HepG2 (cell line): ENCODE results near the gene SCN4B. TPM values are rescaled to one million over a fixed set of nuclear protein-coding genes. Genes with fewer than 3 reads are reported as not detected.
A peak's percentile ranks its signal among the peaks of the same experiment; 100 is the strongest.

ENCODE experiments used
- DR1 ChIP-seq: sonication (generic); formaldehyde crosslinking; IDR thresholded peaks from 2 replicates; pipeline ENCODE4 v1.8.0; 2021; ENCODE audit warnings: mild to moderate bottlenecking, missing genetic modification reagents, inconsistent platforms
- HNF1A ChIP-seq, 2 experiments: sonication (generic) in 1 of 2; formaldehyde crosslinking in 1 of 2; IDR thresholded peaks; 2 replicates each; pipeline versions ENCODE4 v1.4.0 to v1.6.1; 2016 to 2020; ENCODE audit warnings: borderline replicate concordance in 1 of 2, low read depth in 1 of 2, mild to moderate bottlenecking in 1 of 2, missing genetic modification reagents in 1 of 2
- HNRNPK ChIP-seq: fragments of 200-400 bp; formaldehyde crosslinking; IDR thresholded peaks from 2 replicates; pipeline ENCODE4 v1.6.1; 2018; ENCODE audit warnings: low read length, low read depth, moderate library complexity, mild to moderate bottlenecking; ENCODE audit not compliant: poor library complexity, severe bottlenecking
- IRF2 ChIP-seq: IDR thresholded peaks from 2 replicates; pipeline ENCODE4 v1.6.1; 2018; ENCODE audit warnings: missing genetic modification reagents, missing compliant biosample characterization
- KDM4B ChIP-seq: sonication (generic); formaldehyde crosslinking; IDR thresholded peaks from 2 replicates; pipeline ENCODE4 v1.4.0; 2020; ENCODE audit warnings: missing genetic modification reagents
- KLF6 ChIP-seq: IDR thresholded peaks from 2 replicates; pipeline ENCODE4 v1.8.0; 2016; ENCODE audit warnings: missing biosample characterization, missing genetic modification reagents
- POLR2G ChIP-seq: fragments of 200-400 bp; formaldehyde crosslinking; IDR thresholded peaks from 2 replicates; pipeline ENCODE4 v1.6.1; 2018; ENCODE audit warnings: mild to moderate bottlenecking, low read depth, low read length, moderate library complexity
- SIN3B ChIP-seq: fragments of 150-350 bp; IDR thresholded peaks from 2 replicates; pipeline ENCODE4 v1.6.1; 2014; ENCODE audit warnings: low read length
- SMC3 ChIP-seq: IDR thresholded peaks from 2 replicates; pipeline ENCODE4 v1.6.1; 2011; ENCODE audit warnings: low read length, improper control_type of control experiment
- ZC3H4 ChIP-seq: sonication (generic); formaldehyde crosslinking; IDR thresholded peaks from 2 replicates; pipeline ENCODE4 v1.4.0; 2020; ENCODE audit warnings: missing genetic modification reagents, borderline replicate concordance
- ZNF234 ChIP-seq: sonication (generic); formaldehyde crosslinking; conservative IDR thresholded peaks from 2 replicates; pipeline ENCODE4 v1.5.1; 2020; ENCODE audit warnings: mild to moderate bottlenecking, missing genetic modification reagents
- ZNF24 ChIP-seq: fragments of 450-650 bp; IDR thresholded peaks from 2 replicates; pipeline ENCODE4 v1.6.1; 2017; ENCODE audit warnings: antibody characterized with exemption, mild to moderate bottlenecking
- ZNF34 ChIP-seq: sonication (generic); formaldehyde crosslinking; IDR thresholded peaks from 2 replicates; pipeline ENCODE4 v1.4.0; 2020; ENCODE audit warnings: mild to moderate bottlenecking, missing genetic modification reagents, borderline replicate concordance
- ZNF550 ChIP-seq: sonication (generic); formaldehyde crosslinking; IDR thresholded peaks from 2 replicates; pipeline ENCODE4 v1.4.0; 2020; ENCODE audit warnings: mild to moderate bottlenecking, missing genetic modification reagents, borderline replicate concordance
- ZNF629 ChIP-seq: sonication (generic); formaldehyde crosslinking; conservative IDR thresholded peaks from 2 replicates; pipeline ENCODE4 v1.5.0; 2020; ENCODE audit warnings: missing genetic modification reagents
- ZNF780A ChIP-seq: sonication (generic); formaldehyde crosslinking; IDR thresholded peaks from 2 replicates; pipeline ENCODE4 v1.8.0; 2022; ENCODE audit warnings: mild to moderate bottlenecking, missing genetic modification reagents, moderate library complexity
- polyA plus RNA-seq, 8 experiments: library from polyadenylated mRNA; depleted of rRNA in 3 of 8; stranded (reverse) in 7 of 8; unstranded in 1 of 8; fragments of >200 nt; fragmentation: Illumina TruSeq in 4 of 8; extraction: Trizol in 4 of 8; gene quantifications; 2 replicates each; pipeline versions ENCODE4 v1.2.1 to v1.2.3, GENCODE V29; 2011 to 2016; ENCODE audit warnings: low read depth in 4 of 8, missing spikeins in 1 of 8, mixed read lengths in 1 of 8; ENCODE audit not compliant: insufficient read depth in 1 of 8
- total RNA-seq, 5 experiments: library from RNA; depleted of rRNA; stranded (reverse); fragments of >200 nt; fragmentation: Illumina TruSeq; extraction: Trizol; gene quantifications; 2 replicates each; pipeline ENCODE4 v1.2.3, GENCODE V29; 2016; ENCODE audit warnings: low read depth in 1 of 5
- TF ChIP-seq, protein P1 (sequence below), 2 experiments: sonication (generic) in 1 of 2; formaldehyde crosslinking in 1 of 2; IDR thresholded peaks; 2 replicates each; pipeline versions ENCODE4 v1.4.0 to v1.6.1; 2018 to 2020; ENCODE audit warnings: missing genetic modification reagents in 2 of 2, borderline replicate concordance in 1 of 2, low read depth in 1 of 2, mild to moderate bottlenecking in 1 of 2, missing biosample characterization in 1 of 2
- TF ChIP-seq, protein P2 (sequence below): sonication (generic); formaldehyde crosslinking; IDR thresholded peaks from 2 replicates; pipeline ENCODE4 v1.9.0; 2021; ENCODE audit warnings: missing genetic modification reagents, borderline replicate concordance

SCN4B gene
- total and polyA plus RNA-seq, 2 of the 13 experiments (the other 11 are each of a cell fraction or from before 2014, with no cell fraction given) = 0.04 to 0.29 TPM

DNA sequence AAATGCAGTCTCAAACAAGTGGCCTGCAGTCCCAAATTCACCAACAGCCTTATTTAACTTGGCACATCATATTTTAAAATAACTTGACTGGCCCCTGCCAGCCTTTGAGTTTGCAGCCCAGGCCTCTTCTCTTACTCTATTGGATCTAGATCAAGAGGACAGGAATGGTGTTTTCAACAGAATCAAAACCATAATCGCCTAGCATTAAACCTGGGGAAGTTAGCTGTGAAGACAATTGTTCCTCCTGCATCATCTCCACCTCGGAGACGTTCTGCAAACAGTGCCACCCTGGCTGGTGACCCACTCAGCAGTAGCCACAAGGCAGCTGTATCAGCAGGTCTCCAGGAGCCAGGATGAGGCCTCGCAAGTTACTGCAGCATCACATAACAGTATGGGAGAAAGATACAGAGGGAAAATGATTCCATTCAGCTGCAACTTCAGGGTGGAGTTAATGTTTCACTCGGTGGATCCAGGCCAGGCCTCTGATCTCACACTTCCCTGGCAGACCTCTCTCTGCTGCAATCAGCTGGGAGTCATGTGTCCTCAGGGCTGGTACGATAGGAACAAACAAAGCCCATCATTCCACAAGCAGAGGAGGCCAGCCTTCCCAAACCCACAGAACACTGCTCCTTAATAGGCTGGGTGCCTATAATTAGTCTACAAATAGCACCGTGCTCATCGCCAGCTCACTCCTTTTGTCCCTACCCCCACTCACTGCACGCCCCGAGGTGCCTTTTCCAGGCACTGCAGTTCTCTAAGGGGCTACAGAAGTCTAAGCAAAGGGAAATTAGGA is 42.4 kb upstream of the SCN4B start (continued):
- TF ChIP-seq HNF1A (IDR thresholded peaks at IDR 0.05; ENCODE audit: low read depth) = peak; percentile 98
- TF ChIP-seq HNF1A (CRISPR knock-in tag; IDR thresholded peaks at IDR 0.05; ENCODE audit: borderline replicate concordance) = peak; percentile 100
- TF ChIP-seq ZNF234 = no peak
- TF ChIP-seq HNRNPK = peak; percentile 15
- peak; percentile 55; the same call in 1 of the 2 replicates for TF ChIP-seq KDM4B
- TF ChIP-seq ZNF629 = 0 out of 2 replicates have a peak, but pooled peaks have one; percentile 7
- no peak for TF ChIP-seq ZC3H4 (CRISPR knock-in tag)
- TF ChIP-seq DR1 = no peak
- no peak for TF ChIP-seq SIN3B
- TF ChIP-seq, protein P1, sequence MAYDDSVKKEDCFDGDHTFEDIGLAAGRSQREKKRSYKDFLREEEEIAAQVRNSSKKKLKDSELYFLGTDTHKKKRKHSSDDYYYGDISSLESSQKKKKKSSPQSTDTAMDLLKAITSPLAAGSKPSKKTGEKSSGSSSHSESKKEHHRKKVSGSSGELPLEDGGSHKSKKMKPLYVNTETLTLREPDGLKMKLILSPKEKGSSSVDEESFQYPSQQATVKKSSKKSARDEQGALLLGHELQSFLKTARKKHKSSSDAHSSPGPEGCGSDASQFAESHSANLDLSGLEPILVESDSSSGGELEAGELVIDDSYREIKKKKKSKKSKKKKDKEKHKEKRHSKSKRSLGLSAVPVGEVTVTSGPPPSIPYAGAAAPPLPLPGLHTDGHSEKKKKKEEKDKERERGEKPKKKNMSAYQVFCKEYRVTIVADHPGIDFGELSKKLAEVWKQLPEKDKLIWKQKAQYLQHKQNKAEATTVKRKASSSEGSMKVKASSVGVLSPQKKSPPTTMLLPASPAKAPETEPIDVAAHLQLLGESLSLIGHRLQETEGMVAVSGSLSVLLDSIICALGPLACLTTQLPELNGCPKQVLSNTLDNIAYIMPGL (CRISPR knock-in tag; IDR thresholded peaks at IDR 0.05; ENCODE audit: borderline replicate concordance in 1 of 2, low read depth in 1 of 2) = no peak; a peak in 2 of 4 replicates
- peak; percentile 76; the same call in 1 of the 2 replicates for TF ChIP-seq IRF2
- no peak for TF ChIP-seq ZNF24
- TF ChIP-seq ZNF34 = 0 out of 2 replicates have a peak, but pooled peaks have one; percentile 24
- no peak; the same call in 1 of the 2 replicates for TF ChIP-seq ZNF780A (CRISPR knock-in tag)
- peak; percentile 47 for TF ChIP-seq SMC3
- 0 out of 2 replicates have a peak, but pooled peaks have one; percentile 82 for TF ChIP-seq ZNF550 (CRISPR knock-in tag)
- TF ChIP-seq KLF6 = no peak; the same call in 1 of the 2 replicates
- TF ChIP-seq POLR2G = peak; percentile 72
- TF ChIP-seq, protein P2, sequence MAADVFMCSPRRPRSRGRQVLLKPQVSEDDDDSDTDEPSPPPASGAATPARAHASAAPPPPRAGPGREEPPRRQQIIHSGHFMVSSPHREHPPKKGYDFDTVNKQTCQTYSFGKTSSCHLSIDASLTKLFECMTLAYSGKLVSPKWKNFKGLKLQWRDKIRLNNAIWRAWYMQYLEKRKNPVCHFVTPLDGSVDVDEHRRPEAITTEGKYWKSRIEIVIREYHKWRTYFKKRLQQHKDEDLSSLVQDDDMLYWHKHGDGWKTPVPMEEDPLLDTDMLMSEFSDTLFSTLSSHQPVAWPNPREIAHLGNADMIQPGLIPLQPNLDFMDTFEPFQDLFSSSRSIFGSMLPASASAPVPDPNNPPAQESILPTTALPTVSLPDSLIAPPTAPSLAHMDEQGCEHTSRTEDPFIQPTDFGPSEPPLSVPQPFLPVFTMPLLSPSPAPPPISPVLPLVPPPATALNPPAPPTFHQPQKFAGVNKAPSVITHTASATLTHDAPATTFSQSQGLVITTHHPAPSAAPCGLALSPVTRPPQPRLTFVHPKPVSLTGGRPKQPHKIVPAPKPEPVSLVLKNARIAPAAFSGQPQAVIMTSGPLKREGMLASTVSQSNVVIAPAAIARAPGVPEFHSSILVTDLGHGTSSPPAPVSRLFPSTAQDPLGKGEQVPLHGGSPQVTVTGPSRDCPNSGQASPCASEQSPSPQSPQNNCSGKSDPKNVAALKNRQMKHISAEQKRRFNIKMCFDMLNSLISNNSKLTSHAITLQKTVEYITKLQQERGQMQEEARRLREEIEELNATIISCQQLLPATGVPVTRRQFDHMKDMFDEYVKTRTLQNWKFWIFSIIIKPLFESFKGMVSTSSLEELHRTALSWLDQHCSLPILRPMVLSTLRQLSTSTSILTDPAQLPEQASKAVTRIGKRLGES (CRISPR knock-in tag) = 0 out of 2 replicates have a peak, but pooled peaks have one; percentile 32
